B cell (primary cell): ENCODE data around the gene SNRPD3. TPM values are rescaled to one million over a fixed set of nuclear protein-coding genes. Genes with fewer than 3 reads are reported as not detected.
"Not testable (repeated sequence)": the region's sequence is repeated elsewhere in the genome, so short reads cannot be mapped to it uniquely, and the experiment has no call there.

Experiments
- ATAC-seq: fragments of 200-7000 bp; cut with Tn5 transposase; one replicate; pipeline ENCODE4 v1.10.0; 2021; ENCODE audit warnings: low read depth, mild to moderate bottlenecking, moderate number of reproducible peaks, moderate library complexity
- CTCF ChIA-PET: fragments of 350-600 bp; sonication (Branson Sonifier 250); formaldehyde crosslinking; loops from one replicate; lab custom pipeline; 2021; ENCODE audit warnings: antibody characterized with exemption, inconsistent platforms; lab: Charles Lee
- POLR2A ChIA-PET: fragments of 350-600 bp; sonication (Branson Sonifier 250); formaldehyde crosslinking; loops from one replicate; lab custom pipeline; 2021; ENCODE audit warnings: antibody characterized with exemption; lab: Charles Lee
- DNase-seq: peaks from one replicate; pipeline ENCODE4 v3.0.0; 2013
- H2AFZ ChIP-seq: 2 replicates; pipeline ENCODE4 v1.6.1; 2012; ENCODE audit warnings: mild to moderate bottlenecking, low read depth, low read length; ENCODE audit not compliant: insufficient read depth, poor library complexity, severe bottlenecking
- H3K27ac ChIP-seq, 2 donors: 1 replicate in 1 of 2; 2 replicates in 1 of 2; pipeline ENCODE4 v1.5.1; 2012 to 2013; ENCODE audit warnings: low read length in 2 of 2, mild to moderate bottlenecking in 2 of 2, moderate library complexity in 1 of 2
- H3K27me3 ChIP-seq, 4 experiments: fragments of 200-600 bp in 1 of 4; sonication (generic) in 1 of 4; replicated peaks in 1 of 4; 1 replicate in 2 of 4; 2 replicates in 2 of 4; pipeline versions ENCODE4 v1.6.1 to v1.7.0; 2013 to 2016; ENCODE audit warnings: low read length in 3 of 4, mild to moderate bottlenecking in 2 of 4, mixed read lengths in 1 of 4, moderate library complexity in 1 of 4; ENCODE audit not compliant: insufficient read depth in 4 of 4, control insufficient read depth in 3 of 4; ENCODE audit errors: control extremely low read depth in 1 of 4
- H3K36me3 ChIP-seq, 2 experiments: replicated peaks in 1 of 2; 1 replicate in 1 of 2; 2 replicates in 1 of 2; pipeline versions ENCODE4 v1.6.1 to v1.7.1; 2013; ENCODE audit warnings: low read length in 1 of 2; ENCODE audit not compliant: insufficient read depth in 2 of 2, control insufficient read depth in 1 of 2; ENCODE audit errors: control extremely low read depth in 1 of 2, extremely low read depth in 1 of 2
- H3K4me1 ChIP-seq, 2 donors: fragments of 200-600 bp in 1 of 2; sonication (generic) in 1 of 2; 1 replicate in 1 of 2; 2 replicates in 1 of 2; pipeline versions ENCODE4 v1.5.1 to v1.6.1; 2013 to 2017; ENCODE audit warnings: low read length in 2 of 2; ENCODE audit not compliant: control insufficient read depth in 2 of 2, insufficient read depth in 2 of 2
- H3K4me2 ChIP-seq: replicated peaks from 2 replicates; pipeline ENCODE3; 2012; ENCODE audit warnings: mild to moderate bottlenecking, low read depth, low read length; ENCODE audit not compliant: poor library complexity, severe bottlenecking
- H3K4me3 ChIP-seq, 5 experiments: fragments of 200-600 bp in 1 of 5; sonication (generic) in 1 of 5; 1 replicate in 3 of 5; 2 replicates in 2 of 5; pipeline versions ENCODE4 v1.5.1 to v1.7.0; 2011 to 2016; ENCODE audit warnings: low read length in 4 of 5, mild to moderate bottlenecking in 4 of 5, low read depth in 2 of 5, control low read depth in 1 of 5, moderate library complexity in 1 of 5; ENCODE audit not compliant: insufficient read depth in 1 of 5; ENCODE audit errors: control extremely low read depth in 1 of 5, extremely low read depth in 1 of 5
- H3K79me2 ChIP-seq: fragments of 200-600 bp; sonication (generic); one replicate; pipeline ENCODE4 v1.6.0; 2016; ENCODE audit warnings: low read length; ENCODE audit not compliant: control insufficient read depth, insufficient read depth
- H3K9ac ChIP-seq: fragments of 200-600 bp; sonication (generic); 2 replicates; pipeline ENCODE4 v1.6.1; 2017; ENCODE audit warnings: mild to moderate bottlenecking, low read length, moderate library complexity
- H3K9me3 ChIP-seq, 3 donors: one replicate each; pipeline versions ENCODE4 v1.6.1 to v1.7.1; 2013; ENCODE audit warnings: low read length in 2 of 3; ENCODE audit not compliant: control insufficient read depth in 2 of 3, insufficient read depth in 1 of 3; ENCODE audit errors: control extremely low read depth in 1 of 3
- H4K20me1 ChIP-seq: 2 replicates; pipeline ENCODE4 v1.6.0; 2012; ENCODE audit warnings: mild to moderate bottlenecking, low read length; ENCODE audit not compliant: insufficient read depth, control insufficient read depth, poor library complexity, severe bottlenecking
- H3K27ac Mint-ChIP-seq: one replicate; pipeline ENCODE4 v1.8.0; 2021; ENCODE audit warnings: mixed read lengths
- H3K27me3 Mint-ChIP-seq: one replicate; pipeline ENCODE4 v1.8.0; 2021; ENCODE audit warnings: mixed read lengths
- H3K4me1 Mint-ChIP-seq: one replicate; pipeline ENCODE4 v1.8.0; 2021; ENCODE audit warnings: mixed read lengths
- H3K4me3 Mint-ChIP-seq: one replicate; pipeline ENCODE4 v1.8.0; 2021; ENCODE audit warnings: mixed read lengths
- H3K9me3 Mint-ChIP-seq: one replicate; pipeline ENCODE4 v1.8.0; 2022; ENCODE audit warnings: mixed read lengths; ENCODE audit not compliant: insufficient read depth
- CTCF ChIP-seq: fragments of 200-600 bp; IDR thresholded peaks from one replicate; pipeline ENCODE4 v1.8.0; 2022; ENCODE audit warnings: antibody characterized with exemption, mild to moderate bottlenecking
- EZH2 ChIP-seq: IDR thresholded peaks from 2 replicates; pipeline ENCODE4 v1.6.1; 2012; ENCODE audit warnings: borderline replicate concordance, low read depth, mild to moderate bottlenecking, moderate library complexity, low read length; ENCODE audit not compliant: insufficient read depth, poor library complexity, severe bottlenecking
- WGBS: methylation state at CpG from one replicate; pipeline ENCODE4 v1.1.5; 2013; ENCODE audit warnings: missing lambda C conversion rate; ENCODE audit not compliant: insufficient coverage; 5-methylcytosine and 5-hydroxymethylcytosine counted together
- intact Hi-C: fragments of 100-400 bp; cut with micrococcal nuclease; formaldehyde crosslinking; loops from one replicate; pipeline ENCODE4 v1.10.0; 2022
- polyA plus RNA-seq: library from polyadenylated mRNA; depleted of rRNA; stranded (reverse); fragments of >200 nt; gene quantifications from 2 replicates; pipeline ENCODE4 v1.2.3, GENCODE V29; 2012
- total RNA-seq, 2 donors: library from RNA; stranded (reverse); fragments of 120-200 nt in 1 of 2; gene quantifications; 1 replicate in 1 of 2; 2 replicates in 1 of 2; pipeline versions ENCODE4 v1.2.3 to v1.2.4, GENCODE V29; 2013 to 2022

SNRPD3 gene
- total and polyA plus RNA-seq, 2 donors (not counting 1 experiment from before 2014, with no cell fraction given), result 76.7 to 165 TPM

GRCh38 chr22:24526191-24526590 is 29.6 kb upstream of the SNRPD3 start:
- no peak for ATAC-seq
- CTCF ChIA-PET, result interaction anchor here (0.6 to 8.2 kb wide), 16 partner anchors 14 to 509 kb away, joined by 3 to 157 read pairs (median 5); partner anchors contain the start of gene ADORA2A
- Histone ChIP-seq H3K4me1 (peaks cover 12 to 16% of the 10 kb centered on the region in 2 donors), H3K9ac (no peak overlapping the region), H3K4me3 (no peak overlapping the region), H4K20me1 (no peaks in the 10 kb centered on the region), H3K36me3 (no peaks in the 10 kb centered on the region), H3K79me2 (peaks cover 5% of the 10 kb centered on the region), H3K27me3 (no peaks in the 10 kb centered on the region), H2AFZ (no peak overlapping the region), H3K4me2 (no peak overlapping the region), H3K9me3 (no peaks in the 10 kb centered on the region), H3K27ac (no peak overlapping the region)
- 100% methylated on average over 1 of the region's 2 CpGs for WGBS
- Mint-ChIP-seq H3K27me3 (no peaks in the 10 kb centered on the region), H3K27ac (no peak overlapping the region), H3K4me3 (no peak overlapping the region), H3K4me1 (peaks cover 17% of the 10 kb centered on the region), H3K9me3 (no peaks in the 10 kb centered on the region)
- intact Hi-C loops, result loop anchor here (5.0 kb wide), 1 partner anchor 39 kb away; no protein-coding TSS in a partner anchor
- no peak for TF ChIP-seq CTCF
- no peak for TF ChIP-seq EZH2
- POLR2A ChIA-PET, result interaction anchor here (0.6 kb wide), 1 partner anchor 33 kb away, joined by 8 read pairs; no protein-coding TSS in a partner anchor
- DNase-seq, result no peak

GRCh38 chr22:24529898-24530297 is 25.9 kb upstream of the SNRPD3 start:
- Histone ChIP-seq H3K27me3 (no peaks in the 10 kb centered on the region), H3K9me3 (no peaks in the 10 kb centered on the region), H3K27ac (no peak overlapping the region), H3K4me2 (no peak overlapping the region), H3K79me2 (peaks cover 5% of the 10 kb centered on the region), H3K9ac (no peak overlapping the region), H3K36me3 (no peaks in the 10 kb centered on the region), H3K4me1 (peaks cover 6 to 8% of the 10 kb centered on the region in 2 donors), H2AFZ (no peak overlapping the region), H4K20me1 (no peaks in the 10 kb centered on the region), H3K4me3 (no peak overlapping the region)
- TF ChIP-seq EZH2, result no peak
- TF ChIP-seq CTCF, result no peak
- Mint-ChIP-seq H3K4me1 (peaks cover 10% of the 10 kb centered on the region), H3K27me3 (no peaks in the 10 kb centered on the region), H3K9me3 (no peaks in the 10 kb centered on the region), H3K27ac (no peak overlapping the region), H3K4me3 (no peak overlapping the region)
- POLR2A ChIA-PET, result no interaction called here
- WGBS, result no CpG with 5 or more reads among the region's 2 CpGs
- CTCF ChIA-PET, result interaction anchor here (0.8 to 1.7 kb wide), 4 partner anchors 11 to 108 kb away, joined by 3 to 6 read pairs (median 4); no protein-coding TSS in a partner anchor
- DNase-seq (no peak), ATAC-seq (no peak)
- intact Hi-C loops, result loop anchor here (5.0 kb wide), 1 partner anchor 43 kb away; no protein-coding TSS in a partner anchor

- H3K4me3 Mint-ChIP-seq, H3K4me1 ChIP-seq, H3K36me3 ChIP-seq, H3K9ac ChIP-seq, H3K4me3 ChIP-seq, H3K9me3 ChIP-seq, H3K4me1 Mint-ChIP-seq, H3K9me3 Mint-ChIP-seq, H3K27me3 ChIP-seq, ATAC-seq, H4K20me1 ChIP-seq, intact Hi-C loops, H3K27me3 Mint-ChIP-seq, H3K27ac Mint-ChIP-seq, H3K79me2 ChIP-seq, H3K4me2 ChIP-seq, DNase-seq, H2AFZ ChIP-seq, H3K27ac ChIP-seq: not testable (repeated sequence)
- WGBS, result 73% methylated on average over 2 of the region's 3 CpGs
- POLR2A ChIA-PET, result interaction anchor here (0.6 kb wide), 1 partner anchor 10 kb away, joined by 4 read pairs; no protein-coding TSS in a partner anchor
- CTCF ChIA-PET, result interaction anchor here (0.8 to 1.5 kb wide), 2 partner anchors 12 to 109 kb away, joined by 3 read pairs; no protein-coding TSS in a partner anchor
Measured at GRCh38 chr22:24530968-24531367, 24.8 kb upstream of the SNRPD3 start.
